Hematopoietic multipotent progenitor cell treated with erythropoietin and hydrocortisone succinate and interleukin-3 and kit ligand, for 8 days (in vitro differentiated cells): ENCODE measurements around the gene C6orf62.
"Not testable (repeated sequence)": the region's sequence is repeated elsewhere in the genome, so short reads cannot be mapped to it uniquely, and the experiment has no call there.

Source experiments
- DNase-seq: peaks from one replicate; pipeline ENCODE4 v3.0.0-alpha.2; 2015

C6orf62 gene

DNA sequence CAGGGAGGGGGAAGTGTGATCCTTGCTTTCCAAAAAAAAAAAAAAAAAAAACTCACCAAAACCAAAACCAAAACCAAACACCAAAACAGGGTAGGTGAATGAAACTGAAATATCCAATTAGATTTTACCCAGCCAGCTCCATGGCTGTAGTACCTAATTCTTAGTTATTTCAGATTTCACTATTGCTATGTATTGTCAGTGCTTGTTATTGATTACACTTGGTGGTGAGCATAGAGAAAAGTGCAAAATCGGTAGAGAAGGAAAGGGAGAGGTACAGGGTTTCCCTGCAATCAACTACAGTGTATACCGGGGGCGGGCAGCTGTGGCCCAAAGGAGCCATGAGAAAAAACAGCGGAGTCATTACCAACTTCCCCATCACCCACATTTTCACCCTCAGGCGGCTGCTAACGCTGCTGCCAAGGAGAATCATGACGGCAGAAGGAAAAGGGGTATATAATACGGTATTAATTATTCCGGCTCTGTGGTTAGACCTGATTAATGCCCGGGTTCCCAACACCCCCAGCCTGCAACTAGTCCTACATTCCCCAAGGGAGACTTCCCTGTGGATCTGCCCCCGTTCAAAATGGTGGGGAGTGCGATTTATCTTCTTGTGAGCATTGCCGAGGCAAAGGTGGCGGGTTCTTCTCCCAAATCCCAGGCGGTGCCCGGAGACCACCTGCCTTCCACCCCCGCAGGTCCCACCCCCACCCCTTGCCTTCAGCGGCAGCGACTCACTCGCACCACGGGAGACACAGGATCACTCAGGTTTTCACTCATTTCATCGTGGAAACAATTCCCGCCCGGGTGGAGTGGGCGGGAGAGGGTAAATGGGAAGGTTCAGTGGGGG, at the start of gene C6orf62:
Gene C6orf62, minus strand, starts transcription at position 30 of the 847 bp plus-strand sequence. CDS start 486 bp downstream, outside the sequence.
- DNase-seq, result peak; percentile 62

DNA sequence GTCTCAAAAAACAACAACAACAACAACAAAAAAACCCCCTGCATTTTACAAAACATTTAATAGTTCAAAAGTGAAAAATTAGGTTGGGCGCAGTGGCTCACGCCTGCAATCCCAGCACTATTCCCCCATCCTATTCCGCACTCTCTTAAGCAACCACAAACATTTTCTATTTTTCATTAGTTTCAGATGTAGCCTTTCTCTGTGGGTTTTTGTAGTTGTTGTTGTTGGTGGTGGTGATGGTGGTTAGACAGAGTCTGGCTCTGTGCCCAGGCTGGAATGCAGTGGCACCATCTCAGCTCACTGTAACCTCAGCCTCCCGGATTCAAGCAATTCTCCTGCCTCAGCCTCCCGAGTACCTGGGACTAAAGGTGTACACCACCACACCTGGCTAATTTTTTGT, 49.4 kb upstream of the C6orf62 start:
- DNase-seq, result no peak

DNA sequence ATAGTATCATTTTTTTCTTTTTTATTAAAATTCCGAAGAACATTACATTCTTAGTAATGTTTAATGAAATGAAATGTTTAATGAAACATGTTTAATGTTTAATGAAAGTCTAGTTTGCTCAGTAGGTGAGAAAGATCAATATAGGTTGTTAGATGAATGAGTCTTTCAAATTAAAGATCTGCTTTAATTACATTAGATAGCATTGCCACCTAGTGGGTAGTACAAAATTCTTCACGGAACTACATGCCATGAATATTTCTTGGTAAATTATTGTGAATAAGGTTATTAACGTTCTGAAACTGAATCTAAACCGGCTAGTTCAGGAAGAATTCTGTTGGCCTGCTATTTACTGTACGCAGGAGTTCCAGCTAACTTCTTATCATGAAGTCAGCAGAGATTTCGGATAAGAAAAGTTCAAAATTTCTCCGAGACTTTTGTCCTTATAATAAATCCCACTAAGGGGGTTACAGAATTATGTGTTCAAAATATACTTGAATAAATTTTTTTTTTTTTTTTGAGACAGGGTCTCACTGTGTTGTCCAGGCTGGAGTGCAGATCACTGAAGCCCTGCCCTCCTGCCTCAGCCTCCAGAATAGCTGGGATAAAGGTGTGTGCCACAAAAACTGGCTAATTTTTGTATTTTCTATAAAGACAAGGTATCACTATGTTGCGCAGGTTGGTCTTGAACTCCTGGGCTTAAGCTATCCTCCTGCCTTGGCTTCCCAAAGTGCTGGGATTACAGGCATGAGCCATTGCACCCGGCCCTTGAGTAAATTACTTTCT, 47.9 kb upstream of the C6orf62 start:
- DNase-seq, result peak; percentile 71

DNA sequence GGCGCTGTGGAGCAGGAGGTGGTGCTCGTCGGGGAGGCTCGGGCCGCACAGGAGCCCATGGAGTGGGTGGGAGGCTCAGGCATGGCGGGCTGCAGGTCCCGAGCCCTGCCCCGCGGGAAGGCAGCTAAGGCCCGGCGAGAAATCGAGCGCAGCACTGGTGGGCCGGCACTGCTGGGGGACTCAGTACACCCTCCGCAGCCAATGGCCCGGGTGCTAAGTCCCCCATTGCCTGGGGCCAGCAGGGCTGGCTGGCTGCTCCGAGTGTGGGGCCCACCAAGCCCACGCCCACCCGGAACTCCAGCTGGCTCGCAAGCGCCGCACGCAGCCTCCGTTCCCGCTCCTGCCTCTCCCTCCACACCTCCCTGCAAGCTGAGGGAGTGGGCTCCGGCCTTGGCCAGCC, 47.0 kb upstream of the C6orf62 start:
- not testable (repeated sequence) for DNase-seq

DNA sequence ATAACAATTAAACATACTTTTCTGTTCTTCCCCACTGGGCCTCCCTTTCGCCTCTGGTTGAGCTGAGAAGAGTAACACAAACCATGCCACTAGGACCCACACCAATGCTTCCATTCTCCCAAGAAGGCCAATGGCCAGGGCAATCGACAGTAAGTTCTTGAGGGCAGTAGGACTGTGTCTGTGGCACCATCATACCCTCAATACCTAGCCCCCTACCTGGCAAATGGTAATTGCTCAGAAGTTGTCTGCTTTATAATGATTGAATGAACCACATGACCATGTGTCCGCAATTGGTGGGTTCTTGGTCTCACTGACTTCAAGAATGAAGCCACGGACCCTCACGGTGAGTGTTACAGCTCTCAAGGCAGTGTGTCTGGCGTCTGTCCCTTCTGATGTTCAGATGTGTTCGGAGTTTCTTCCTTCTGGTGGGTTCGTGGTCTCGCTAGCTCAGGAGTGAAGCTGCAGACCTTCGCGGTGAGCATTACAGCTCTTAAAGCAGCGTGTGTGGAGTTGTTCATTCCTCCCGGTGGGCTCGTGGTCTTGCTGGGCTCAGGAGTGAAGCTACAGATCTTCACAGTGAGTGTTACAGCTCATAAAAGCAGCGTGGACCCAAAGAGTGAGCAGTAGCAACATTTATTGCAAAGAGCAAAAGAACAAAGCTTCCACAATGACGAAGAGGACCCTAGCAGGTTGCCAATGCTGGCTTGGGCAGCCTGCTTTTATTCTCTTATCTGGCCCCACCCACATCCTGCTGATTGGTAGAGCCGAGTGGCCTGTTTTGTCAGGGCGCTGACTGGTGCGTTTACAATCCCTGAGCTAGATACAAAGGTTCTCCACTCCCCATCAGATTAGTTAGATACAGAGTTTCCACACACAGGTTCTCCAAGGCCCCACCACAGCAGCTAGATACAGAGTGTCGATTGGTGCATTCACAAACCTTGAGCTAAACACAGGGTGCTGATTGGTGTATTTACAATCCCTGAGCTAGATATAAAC, 46.2 kb upstream of the C6orf62 start:
- DNase-seq, result not testable (repeated sequence)

DNA sequence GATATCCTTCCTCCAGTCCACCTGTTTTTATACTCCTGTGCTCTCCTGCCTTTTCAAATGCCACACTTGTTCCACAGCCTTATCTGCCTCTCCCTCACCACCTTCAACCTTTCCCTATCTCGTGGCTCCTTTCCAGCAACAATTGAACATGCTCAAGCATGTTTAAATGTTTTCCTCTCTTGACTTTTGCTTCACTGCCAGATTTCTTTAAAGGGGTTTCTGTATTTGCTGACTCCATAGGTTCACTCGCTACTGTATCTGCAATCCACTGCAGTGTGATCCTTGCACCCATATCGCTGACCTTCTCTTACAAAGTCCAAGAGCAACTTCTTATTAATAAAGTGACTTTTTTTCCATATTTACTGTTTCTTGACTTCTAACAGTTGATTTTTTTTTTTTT, 44.6 kb upstream of the C6orf62 start:
- peak; percentile 85 for DNase-seq

DNA sequence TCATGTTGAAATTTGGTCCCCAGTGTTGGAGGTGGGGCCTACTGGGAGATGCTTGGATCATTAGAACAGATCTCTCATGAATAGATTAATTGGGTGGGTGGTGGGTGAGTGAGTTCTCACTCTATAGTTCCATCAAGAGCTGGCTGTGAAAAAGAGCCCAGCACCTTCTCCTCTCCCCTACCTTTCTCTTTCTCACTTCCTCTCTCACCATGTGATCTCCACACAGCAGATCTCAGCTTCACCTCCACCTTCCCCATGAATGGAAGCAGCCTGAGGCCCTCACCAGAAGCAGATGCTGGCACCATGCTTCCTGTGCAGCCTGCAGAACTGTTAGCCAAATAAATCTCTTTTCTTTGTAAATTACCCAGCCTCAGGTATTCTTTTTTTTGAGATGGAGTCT, 42.9 kb upstream of the C6orf62 start:
- DNase-seq, result no peak

DNA sequence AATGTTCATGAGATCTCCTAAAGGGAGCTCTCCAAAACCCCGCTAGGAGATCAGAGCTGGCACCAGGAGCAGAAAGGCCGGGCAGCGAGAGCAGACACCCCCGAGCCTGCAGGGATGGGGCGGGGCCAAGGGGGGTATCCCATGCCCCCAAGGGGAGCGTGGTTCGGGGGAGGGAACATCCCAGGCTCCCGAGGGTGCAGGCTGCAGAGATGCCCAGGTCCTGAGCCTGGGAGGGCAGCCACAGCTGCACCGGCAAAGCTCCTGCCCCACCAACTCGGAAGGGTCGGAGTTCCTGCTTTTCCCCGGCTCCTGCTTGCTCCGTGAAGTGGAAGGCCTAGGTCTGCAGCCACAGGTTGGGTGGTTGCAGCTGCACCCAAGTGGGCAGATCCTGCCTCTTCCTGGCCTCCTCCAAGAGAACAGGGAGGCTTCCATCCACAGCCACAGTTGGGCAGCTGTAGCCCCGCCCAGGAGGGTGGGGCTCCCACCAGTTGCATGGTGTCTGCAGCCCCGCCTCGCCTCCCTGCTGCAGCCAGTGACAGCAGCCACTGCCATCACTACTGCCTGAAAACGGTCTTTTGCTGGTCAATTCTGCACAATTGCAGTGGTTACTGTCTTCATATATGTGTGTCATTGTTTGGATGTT, 42.4 kb upstream of the C6orf62 start:
- peak; percentile 74 for DNase-seq

DNA sequence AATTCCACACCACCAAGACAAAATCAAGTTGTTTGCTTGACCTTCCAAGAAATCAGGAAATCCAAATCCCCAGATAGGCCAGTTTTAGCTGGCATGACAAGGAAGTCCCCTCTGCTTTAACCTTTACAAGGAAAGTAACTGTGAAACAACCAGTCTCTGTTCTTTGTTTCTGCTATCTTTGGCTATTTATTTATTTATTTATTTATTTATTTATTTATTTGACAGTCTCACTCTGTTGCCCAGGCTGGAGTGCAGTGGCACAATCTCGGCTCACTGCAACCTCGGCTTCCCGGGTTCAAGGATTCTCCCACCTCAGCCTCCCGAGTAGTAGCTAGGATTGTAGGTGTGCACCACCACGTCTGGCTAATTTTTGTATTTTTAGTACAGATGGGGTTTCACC, 41.3 kb upstream of the C6orf62 start:
- DNase-seq, result no peak

DNA sequence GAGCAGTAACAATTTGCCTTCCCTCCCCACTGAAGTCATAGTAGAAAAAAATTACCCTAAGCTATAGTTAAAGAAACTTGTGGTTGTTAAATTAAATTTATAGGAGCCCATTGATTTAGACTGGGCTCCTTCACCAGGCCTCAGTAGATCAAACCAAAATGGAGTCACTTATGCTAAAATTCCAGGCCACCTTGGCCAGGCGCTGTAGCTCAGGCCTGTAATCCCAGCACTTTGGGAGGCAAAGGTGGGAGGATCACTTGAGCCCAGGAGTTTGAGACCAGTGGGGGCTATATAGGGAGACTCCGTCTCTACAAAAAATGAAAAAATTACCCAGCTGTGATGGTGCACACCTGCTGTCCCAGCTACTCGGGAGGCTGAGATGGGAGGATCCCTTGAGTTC, 40.8 kb upstream of the C6orf62 start:
- no peak for DNase-seq

DNA sequence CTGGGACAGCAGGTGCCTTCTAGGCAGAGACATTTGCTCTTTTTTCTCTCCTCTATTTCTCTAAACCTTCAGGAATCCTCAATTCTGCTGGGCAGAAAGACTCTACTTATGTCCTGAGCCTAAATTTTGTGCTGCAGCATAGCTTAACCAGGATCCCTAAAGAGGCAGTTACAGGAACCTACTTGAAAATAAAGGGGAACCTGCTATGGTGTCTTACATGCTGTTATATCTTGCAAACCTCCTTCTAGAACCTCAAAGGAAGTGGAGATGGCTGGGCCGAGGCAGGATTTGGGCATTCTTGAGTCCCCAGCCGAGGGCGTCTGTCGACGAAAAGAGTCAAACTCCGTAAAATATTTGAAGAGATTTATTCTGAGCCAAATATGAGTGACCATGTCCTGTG, 38.7 kb upstream of the C6orf62 start:
- no peak for DNase-seq

DNA sequence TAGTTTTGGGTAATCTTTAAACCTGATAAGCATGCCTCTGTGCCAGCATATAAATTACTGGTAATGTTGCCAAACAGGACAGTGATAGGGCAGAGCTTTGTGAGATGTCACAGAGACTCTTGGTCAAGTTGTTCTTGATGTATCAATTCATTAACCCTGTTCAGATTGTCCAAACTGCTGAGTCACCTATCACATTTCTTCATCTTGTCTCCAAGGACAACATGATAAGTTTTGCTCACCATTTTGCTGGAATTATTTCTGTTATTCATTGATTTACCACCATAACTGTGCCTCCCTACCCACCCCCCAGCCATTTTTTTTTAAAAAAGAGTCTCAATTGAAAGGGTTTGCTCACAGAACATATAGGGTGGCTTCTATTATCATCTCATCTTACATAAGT, 36.3 kb upstream of the C6orf62 start:
- DNase-seq, result peak; percentile 73

DNA sequence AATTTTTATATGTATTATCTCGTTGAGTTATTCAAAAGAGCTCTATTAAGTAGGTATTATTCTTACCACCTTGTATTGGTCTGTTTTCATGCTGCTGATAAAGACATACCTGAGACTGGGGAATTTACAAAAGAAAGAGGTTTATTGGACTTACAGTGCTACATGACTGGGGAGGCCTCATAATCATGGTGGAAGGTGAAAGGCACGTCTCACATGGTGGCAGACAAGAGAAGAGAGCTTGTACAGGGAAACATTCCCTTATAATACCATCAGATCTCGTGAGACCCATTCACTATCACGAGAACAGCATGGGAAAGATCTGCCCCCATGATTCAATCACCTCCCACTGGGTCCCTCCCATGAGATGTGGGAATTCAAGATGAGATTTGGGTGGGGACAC, 35.4 kb upstream of the C6orf62 start:
- not testable (repeated sequence) for DNase-seq

DNA sequence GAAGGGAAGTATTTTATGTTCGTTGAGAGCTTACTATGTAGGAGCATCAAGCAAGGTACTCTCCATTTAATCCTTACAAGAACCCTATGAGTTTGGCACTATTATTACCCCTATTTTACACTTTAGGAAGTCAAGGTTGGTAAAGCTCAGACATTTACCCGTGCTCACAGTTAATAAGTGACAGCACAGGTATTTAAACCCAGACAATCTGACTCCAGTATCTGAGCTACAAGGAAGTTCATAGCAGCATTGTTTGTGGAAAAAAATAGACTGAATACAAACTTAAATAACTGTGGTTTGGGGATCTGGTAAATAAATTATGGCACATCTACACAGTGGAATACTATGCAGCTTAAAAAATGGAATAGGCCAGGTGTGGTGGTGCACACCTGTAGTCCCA, 34.6 kb upstream of the C6orf62 start:
- DNase-seq, result no peak

DNA sequence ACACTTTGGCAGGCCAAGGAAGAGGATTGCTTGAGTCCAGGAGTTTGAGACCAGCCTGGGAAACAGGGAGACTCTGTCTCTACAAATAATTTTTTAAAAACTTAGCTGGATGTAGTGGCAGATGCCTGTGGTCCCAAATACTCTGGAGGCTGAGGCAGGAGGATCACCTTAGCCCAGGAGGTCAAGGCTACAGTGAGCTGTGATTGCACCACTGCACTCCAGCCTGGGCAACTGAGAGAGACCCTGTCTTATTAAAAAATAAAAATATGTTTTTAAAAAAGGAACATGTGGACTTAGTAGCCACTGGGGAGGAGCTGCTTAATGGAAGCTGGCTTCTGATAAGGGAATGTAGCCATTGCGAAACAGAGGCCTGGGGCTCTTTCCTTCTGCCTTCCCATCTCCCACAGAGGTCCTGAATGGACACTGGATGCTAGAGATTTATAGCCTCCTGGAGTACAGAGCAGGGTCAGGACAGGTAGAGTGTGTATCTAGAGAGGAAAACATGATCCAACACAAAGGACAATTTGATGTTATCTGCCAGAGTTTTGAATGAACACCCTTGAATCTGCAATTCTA, 34.1 kb upstream of the C6orf62 start:
- no peak for DNase-seq

DNA sequence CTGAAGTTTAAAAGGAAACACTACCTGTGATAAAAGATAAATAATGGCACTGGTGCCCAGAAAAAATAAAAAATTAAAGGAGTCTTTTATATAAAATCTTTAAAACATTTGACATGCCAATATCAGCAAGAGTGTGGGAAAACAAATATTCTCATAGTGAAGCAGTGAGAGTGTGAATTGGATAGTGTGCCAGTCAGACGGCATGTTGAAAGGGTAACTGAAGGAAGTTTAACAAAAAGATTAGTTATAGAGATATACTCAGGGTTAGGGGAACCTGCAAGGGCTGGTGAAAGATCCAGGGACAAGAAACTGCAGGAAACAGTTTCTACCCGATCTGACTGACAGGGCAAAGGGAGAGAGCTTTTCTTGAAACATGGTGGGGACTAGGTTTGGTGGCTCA, 33.5 kb upstream of the C6orf62 start:
- no peak for DNase-seq

DNA sequence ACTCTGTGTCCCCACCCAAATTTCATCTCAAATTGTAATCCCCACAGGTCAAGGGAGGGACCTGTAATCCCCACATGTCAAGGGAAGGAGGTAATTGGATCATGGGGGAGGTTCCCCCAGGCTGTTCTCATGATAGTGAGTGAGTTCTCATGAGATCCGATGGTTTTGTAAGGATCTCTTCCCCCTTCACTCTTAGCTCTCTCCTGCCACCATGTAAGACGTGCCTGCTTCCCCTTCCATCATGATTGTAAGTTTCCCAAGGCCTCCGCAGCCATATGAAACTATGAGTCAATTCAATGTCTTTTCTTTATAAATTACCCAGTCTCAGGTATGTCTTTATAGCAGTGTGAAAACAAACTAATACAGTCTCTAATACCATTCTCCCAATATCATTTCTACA, 31.9 kb upstream of the C6orf62 start:
- DNase-seq, result not testable (repeated sequence)

DNA sequence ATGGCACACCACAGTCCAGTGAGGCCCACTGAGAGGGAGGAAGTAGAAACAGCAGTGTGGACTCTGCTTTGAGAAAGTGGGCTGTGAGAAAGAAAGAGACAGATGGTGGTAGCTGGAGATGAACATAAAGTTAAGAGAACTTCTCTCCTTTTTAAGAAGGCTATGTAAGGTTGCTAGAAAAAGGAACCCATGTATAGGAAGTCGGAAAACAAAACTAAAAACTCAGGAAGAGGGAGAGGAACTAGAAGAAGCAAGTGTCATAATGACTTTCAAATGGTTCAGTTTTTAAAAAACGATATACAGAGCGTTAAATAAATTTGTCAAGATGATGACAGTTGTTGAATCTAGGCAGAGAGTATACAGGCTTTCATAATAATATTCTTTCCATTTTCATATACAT, 30.3 kb upstream of the C6orf62 start:
- DNase-seq, result no peak

DNA sequence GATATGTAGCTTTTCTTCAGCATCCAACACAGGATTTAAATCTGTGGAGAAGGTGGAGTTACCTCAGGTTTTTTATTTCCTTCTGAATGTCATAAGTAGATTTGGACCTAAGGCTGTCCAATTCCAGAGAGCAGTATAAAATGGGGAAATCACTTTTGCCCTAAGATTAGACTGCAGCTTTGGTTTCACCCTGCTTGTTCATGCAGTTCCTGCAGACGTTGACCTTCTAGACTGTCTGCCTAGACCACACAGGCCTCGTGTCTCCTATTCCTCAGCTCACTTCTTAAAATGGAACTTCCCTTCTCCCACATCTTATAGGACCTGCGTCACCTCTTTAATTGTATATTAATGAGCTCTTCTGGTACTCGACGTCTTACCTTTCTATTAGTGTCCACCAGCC, 26.0 kb upstream of the C6orf62 start:
- no peak for DNase-seq

DNA sequence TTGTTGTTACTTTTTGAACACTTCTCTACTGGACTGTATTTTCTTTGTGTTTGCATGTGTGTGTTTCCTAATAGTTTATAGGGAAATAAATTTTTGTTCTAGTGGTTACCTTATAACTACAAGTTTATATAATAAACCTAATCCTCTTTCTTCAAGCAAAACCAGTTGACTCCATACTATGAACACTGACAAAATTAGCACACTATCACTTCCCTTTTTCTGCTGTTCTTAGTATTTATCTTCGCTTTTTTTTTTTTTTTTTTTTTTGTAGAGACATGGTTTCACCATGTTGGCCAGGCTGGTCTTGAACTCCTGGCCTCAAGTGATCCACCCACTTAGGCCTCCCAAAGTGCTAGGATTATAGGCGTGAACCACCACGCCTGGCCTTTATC, 25.0 kb upstream of the C6orf62 start:
- no peak for DNase-seq

DNA sequence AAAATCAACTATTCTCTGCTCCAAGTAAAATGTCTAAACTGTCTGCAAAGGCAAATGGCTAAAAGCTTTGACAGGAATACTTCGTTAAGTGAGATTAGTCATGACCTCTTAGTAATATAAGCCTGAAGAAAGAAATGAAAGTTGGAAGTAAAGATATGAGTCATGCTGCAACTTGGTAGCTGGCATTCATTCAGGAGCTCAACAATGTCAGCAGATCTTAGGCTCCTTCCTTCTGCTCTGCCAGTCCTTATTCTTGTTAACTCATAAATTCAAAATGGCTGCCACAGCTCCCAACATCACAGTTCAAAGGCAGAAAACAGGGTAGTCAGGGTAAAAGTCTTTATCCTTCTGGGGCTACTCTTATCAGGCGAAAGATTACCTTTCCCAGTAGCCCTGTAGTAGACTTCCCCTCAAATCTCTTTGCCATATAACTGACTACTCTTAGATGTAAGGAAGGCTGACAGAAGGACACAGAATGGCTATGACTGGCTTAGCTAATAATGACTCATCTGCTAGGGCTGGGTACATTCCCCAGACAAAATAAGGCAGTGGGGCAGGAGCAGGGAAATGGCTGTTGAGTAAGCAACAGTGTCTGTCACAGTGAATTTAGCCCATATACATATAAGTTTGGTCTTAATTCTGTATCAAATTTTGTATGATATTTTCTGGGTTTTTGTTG, 24.4 kb upstream of the C6orf62 start:
- DNase-seq, result peak; percentile 48
